Gastroesophageal sphincter (tissue), 3 donors: ENCODE measurements around the gene SH3BGR.

Experiments used
- POLR2A ChIP-seq, 2 donors: fragments of 450-650 bp; IDR thresholded peaks; one replicate each; pipeline ENCODE4 v1.6.1; 2017; ENCODE audit warnings: antibody characterized with exemption in 2 of 2, mild to moderate bottlenecking in 2 of 2, moderate library complexity in 1 of 2
- TF ChIP-seq, protein P1 (sequence below), 4 experiments: fragments of 200-600 bp in 2 of 4; fragments of 450-650 bp in 2 of 4; sonication (generic) in 1 of 4; IDR thresholded peaks; one replicate each; pipeline ENCODE4 v1.5.1; 2017 to 2019; ENCODE audit warnings: antibody characterized with exemption in 4 of 4, mild to moderate bottlenecking in 2 of 4, moderate library complexity in 2 of 4

DNA sequence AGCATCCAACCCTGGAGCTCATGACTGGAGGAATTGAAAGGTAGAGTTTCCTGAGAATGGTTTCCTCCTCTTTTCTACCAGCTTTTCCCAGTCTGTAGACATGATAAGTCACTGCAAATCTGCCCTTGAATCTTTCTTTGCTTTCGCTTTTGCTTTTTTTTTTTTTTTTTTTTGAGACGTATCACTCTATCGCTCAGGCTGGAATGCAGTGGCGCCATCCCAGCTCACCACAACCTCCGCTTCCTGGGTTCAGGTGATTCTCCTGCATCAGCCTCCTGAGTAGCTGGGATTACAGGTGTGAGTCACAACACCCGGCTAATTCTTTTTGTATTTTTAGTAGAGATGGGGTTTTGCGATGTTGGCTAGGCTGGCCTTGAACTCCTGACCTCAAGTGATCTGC lies 4.5 kb upstream of the SH3BGR start:
- TF ChIP-seq, protein P1, sequence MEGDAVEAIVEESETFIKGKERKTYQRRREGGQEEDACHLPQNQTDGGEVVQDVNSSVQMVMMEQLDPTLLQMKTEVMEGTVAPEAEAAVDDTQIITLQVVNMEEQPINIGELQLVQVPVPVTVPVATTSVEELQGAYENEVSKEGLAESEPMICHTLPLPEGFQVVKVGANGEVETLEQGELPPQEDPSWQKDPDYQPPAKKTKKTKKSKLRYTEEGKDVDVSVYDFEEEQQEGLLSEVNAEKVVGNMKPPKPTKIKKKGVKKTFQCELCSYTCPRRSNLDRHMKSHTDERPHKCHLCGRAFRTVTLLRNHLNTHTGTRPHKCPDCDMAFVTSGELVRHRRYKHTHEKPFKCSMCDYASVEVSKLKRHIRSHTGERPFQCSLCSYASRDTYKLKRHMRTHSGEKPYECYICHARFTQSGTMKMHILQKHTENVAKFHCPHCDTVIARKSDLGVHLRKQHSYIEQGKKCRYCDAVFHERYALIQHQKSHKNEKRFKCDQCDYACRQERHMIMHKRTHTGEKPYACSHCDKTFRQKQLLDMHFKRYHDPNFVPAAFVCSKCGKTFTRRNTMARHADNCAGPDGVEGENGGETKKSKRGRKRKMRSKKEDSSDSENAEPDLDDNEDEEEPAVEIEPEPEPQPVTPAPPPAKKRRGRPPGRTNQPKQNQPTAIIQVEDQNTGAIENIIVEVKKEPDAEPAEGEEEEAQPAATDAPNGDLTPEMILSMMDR (IDR thresholded peaks at IDR 0.05), result no peak
- no peak for TF ChIP-seq POLR2A (IDR thresholded peaks at IDR 0.05)
